Sigmoid colon (tissue), 4 donors: Measurements from ENCODE around the gene OXA1L.

Experiments
- EP300 ChIP-seq, 4 donors: sonication (generic); formaldehyde crosslinking; IDR thresholded peaks; one replicate each; pipeline ENCODE4 v1.6.1; 2017; ENCODE audit warnings: antibody characterized with exemption in 4 of 4
- POLR2A ChIP-seq, 2 donors: fragments of 450-650 bp; IDR thresholded peaks; one replicate each; pipeline ENCODE4 v1.6.1; 2016; ENCODE audit warnings: antibody characterized with exemption in 2 of 2, mild to moderate bottlenecking in 2 of 2, moderate library complexity in 2 of 2
- POLR2AphosphoS5 ChIP-seq, 4 donors: sonication (generic); formaldehyde crosslinking; IDR thresholded peaks; one replicate each; pipeline ENCODE4 v1.6.1; 2017; ENCODE audit warnings: antibody characterized with exemption in 4 of 4
- TF ChIP-seq, protein P1 (sequence below), 4 experiments: fragments of 450-650 bp in 3 of 4; fragments of 200-600 bp in 1 of 4; IDR thresholded peaks; one replicate each; pipeline ENCODE4 v1.5.1; 2016 to 2019; ENCODE audit warnings: antibody characterized with exemption in 4 of 4, mild to moderate bottlenecking in 3 of 4, moderate library complexity in 2 of 4

DNA sequence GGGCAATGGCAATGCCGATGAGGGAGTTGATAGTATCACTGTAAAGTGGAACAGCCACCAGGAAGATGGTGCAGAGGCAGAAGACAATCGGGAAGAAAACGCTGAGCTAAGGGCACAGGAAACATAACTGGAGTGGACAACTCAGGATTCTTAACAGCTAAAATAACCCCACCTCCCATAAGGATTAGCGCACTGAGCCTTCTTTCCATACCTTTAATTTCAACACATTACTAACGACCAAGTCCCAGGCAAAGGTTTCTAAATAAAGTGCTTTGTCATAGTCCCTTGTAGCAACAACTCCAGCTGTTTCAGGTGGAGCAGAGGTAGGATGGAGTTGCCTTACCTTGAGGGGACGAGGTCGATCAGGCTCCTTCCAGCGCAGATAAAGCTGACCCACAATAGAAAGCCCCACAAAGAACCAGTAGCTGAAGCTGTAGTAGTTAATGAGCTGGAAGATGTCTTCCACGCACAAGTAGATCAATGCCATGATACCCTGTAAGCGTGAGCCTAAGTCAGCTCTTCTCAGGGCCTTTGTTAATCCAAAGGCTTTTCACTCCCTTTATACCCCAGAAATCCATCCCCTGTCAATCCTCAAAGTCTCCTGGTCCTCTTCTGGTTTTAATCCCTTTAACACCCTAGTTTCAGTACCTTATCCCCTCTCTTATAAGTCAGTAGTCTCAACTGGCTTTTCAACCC lies 7.7 kb downstream of the OXA1L start:
- no peak for TF ChIP-seq EP300 (IDR thresholded peaks at IDR 0.05)
- TF ChIP-seq POLR2A (IDR thresholded peaks at IDR 0.05) = no peak
- TF ChIP-seq, protein P1, sequence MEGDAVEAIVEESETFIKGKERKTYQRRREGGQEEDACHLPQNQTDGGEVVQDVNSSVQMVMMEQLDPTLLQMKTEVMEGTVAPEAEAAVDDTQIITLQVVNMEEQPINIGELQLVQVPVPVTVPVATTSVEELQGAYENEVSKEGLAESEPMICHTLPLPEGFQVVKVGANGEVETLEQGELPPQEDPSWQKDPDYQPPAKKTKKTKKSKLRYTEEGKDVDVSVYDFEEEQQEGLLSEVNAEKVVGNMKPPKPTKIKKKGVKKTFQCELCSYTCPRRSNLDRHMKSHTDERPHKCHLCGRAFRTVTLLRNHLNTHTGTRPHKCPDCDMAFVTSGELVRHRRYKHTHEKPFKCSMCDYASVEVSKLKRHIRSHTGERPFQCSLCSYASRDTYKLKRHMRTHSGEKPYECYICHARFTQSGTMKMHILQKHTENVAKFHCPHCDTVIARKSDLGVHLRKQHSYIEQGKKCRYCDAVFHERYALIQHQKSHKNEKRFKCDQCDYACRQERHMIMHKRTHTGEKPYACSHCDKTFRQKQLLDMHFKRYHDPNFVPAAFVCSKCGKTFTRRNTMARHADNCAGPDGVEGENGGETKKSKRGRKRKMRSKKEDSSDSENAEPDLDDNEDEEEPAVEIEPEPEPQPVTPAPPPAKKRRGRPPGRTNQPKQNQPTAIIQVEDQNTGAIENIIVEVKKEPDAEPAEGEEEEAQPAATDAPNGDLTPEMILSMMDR (IDR thresholded peaks at IDR 0.05) = no peak
- no peak for TF ChIP-seq POLR2AphosphoS5 (IDR thresholded peaks at IDR 0.05)
